ENCODE measurements around the gene ARL6IP4.

- TF ChIP-seq POLR2A (IDR thresholded peaks at IDR 0.05) (no peak), CTCF (IDR thresholded peaks at IDR 0.05) (no peak), EP300 (IDR thresholded peaks at IDR 0.05) (no peak)
These were observed 2.7 kb downstream of the ARL6IP4 start for GRCh38 chr12:122982963-122983788.
